Left renal pelvis (tissue), 4 donors: ENCODE measurements around the gene ARID4B. TPM values are rescaled to one million over a fixed set of nuclear protein-coding genes. Genes with fewer than 3 reads are reported as not detected.
"Not testable (repeated sequence)": the region's sequence is repeated elsewhere in the genome, so short reads cannot be mapped to it uniquely, and the experiment has no call there.

Experiments used
- DNase-seq, 4 donors: peaks; one replicate each; pipeline ENCODE4 v3.0.0-alpha.2; 2013; ENCODE audit warnings: low read depth in 4 of 4, low spot score in 3 of 4
- polyA plus RNA-seq, 4 donors: library from polyadenylated mRNA; unstranded; fragments of 120-200 nt; gene quantifications; one replicate each; pipeline ENCODE4 v1.2.1, GENCODE V29; 2013; ENCODE audit not compliant: insufficient read length in 4 of 4

ARID4B gene
- polyA plus RNA-seq, 4 donors, result 42.6 to 57.0 (median 49.4) TPM

- peak in 3 of 4 donors; percentile 6 to 44 (median 34) for DNase-seq
These were observed 1.3 kb upstream of the ARID4B start for GRCh38 chr1:235329139-235329902.

GRCh38 chr1:235328271-235329138, 526 bp upstream of the ARID4B start, which contains the start of gene GGPS1:
TSS of gene GGPS1 (plus strand) at chr1:235328570. CDS start at chr1:235335265, 6,695 bp downstream.
- DNase-seq, result peak; percentile 99 to 100 (median 100)

- peak; percentile 15 to 29 (median 27) for DNase-seq
These were observed 1.0 kb downstream of the ARID4B start for GRCh38 chr1:235326719-235327558.

- no peak for DNase-seq
These were observed 2.1 kb downstream of the ARID4B start for GRCh38 chr1:235325854-235326253.

GRCh38 chr1:235325139-235325538, 2.8 kb downstream of the ARID4B start:
- DNase-seq, result no peak

GRCh38 chr1:235324296-235324695, 3.7 kb downstream of the ARID4B start:
- no peak for DNase-seq

- no peak for DNase-seq
These were observed 7.3 kb downstream of the ARID4B start for GRCh38 chr1:235320521-235321179.

GRCh38 chr1:235319255-235319654, 8.7 kb downstream of the ARID4B start:
- DNase-seq, result no peak

- DNase-seq, result no peak
These were observed 10.8 kb downstream of the ARID4B start for GRCh38 chr1:235317168-235317567.

GRCh38 chr1:235315735-235316134, 12.2 kb downstream of the ARID4B start:
- DNase-seq, result no peak

- DNase-seq, result no peak
These were observed 12.8 kb downstream of the ARID4B start for GRCh38 chr1:235315173-235315572.

GRCh38 chr1:235313931-235314678, 13.9 kb downstream of the ARID4B start:
- no peak for DNase-seq

- no peak for DNase-seq
These were observed 14.7 kb downstream of the ARID4B start for GRCh38 chr1:235313262-235313661.

GRCh38 chr1:235309206-235309605, 18.8 kb downstream of the ARID4B start:
- DNase-seq, result not testable (repeated sequence)

- no peak for DNase-seq
These were observed 20.5 kb downstream of the ARID4B start for GRCh38 chr1:235307158-235308124.

GRCh38 chr1:235304549-235305451, 23.2 kb downstream of the ARID4B start:
- no peak for DNase-seq

GRCh38 chr1:235302143-235302542, 25.8 kb downstream of the ARID4B start:
- DNase-seq, result no peak
